ENCODE data around the gene TTN.

DNA sequence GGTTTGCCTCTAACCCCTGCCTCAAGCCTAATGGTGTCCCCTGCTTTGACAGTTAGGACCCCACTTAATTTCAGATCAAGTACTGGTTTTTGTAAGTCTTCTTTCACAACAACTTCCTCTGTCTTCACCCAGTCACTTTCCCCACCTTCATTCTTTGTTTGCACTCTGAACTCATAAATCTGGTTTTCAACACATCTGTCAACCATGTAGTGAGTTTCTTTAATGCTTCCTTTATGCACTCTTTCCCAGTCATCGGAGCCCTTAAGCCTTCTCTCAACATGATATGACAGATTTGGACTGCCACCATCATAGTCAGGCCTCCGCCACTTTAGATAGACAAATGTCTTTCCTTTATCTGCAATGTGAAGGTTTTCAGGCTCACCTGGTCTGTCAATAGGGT is 217.9 kb downstream of the TTN start:
- TF ChIP-seq, protein P1, sequence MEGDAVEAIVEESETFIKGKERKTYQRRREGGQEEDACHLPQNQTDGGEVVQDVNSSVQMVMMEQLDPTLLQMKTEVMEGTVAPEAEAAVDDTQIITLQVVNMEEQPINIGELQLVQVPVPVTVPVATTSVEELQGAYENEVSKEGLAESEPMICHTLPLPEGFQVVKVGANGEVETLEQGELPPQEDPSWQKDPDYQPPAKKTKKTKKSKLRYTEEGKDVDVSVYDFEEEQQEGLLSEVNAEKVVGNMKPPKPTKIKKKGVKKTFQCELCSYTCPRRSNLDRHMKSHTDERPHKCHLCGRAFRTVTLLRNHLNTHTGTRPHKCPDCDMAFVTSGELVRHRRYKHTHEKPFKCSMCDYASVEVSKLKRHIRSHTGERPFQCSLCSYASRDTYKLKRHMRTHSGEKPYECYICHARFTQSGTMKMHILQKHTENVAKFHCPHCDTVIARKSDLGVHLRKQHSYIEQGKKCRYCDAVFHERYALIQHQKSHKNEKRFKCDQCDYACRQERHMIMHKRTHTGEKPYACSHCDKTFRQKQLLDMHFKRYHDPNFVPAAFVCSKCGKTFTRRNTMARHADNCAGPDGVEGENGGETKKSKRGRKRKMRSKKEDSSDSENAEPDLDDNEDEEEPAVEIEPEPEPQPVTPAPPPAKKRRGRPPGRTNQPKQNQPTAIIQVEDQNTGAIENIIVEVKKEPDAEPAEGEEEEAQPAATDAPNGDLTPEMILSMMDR (IDR thresholded peaks at IDR 0.05): no peak
- no peak for TF ChIP-seq POLR2A (IDR thresholded peaks at IDR 0.05)
- TF ChIP-seq POLR2AphosphoS5 (IDR thresholded peaks at IDR 0.05; ENCODE audit: insufficient read depth in 1 of 2, low read depth in 1 of 2): no peak

Data from vagina (tissue), 2 donors.